ENCODE data around the gene SPRED2.

Gene SPRED2

GRCh38 chr2:65413106-65413505 lies 19.3 kb downstream of the SPRED2 start:
- DNase-seq: no peak

- no peak for DNase-seq
Observed at GRCh38 chr2:65411056-65411795, 21.2 kb downstream of the SPRED2 start.

- no peak for DNase-seq
Observed at GRCh38 chr2:65409045-65409444, 23.4 kb downstream of the SPRED2 start.

GRCh38 chr2:65407240-65407639 lies 25.2 kb downstream of the SPRED2 start:
- DNase-seq: no peak

GRCh38 chr2:65404988-65405697 lies 27.3 kb downstream of the SPRED2 start:
- no peak for DNase-seq

GRCh38 chr2:65403529-65403915 lies 28.9 kb downstream of the SPRED2 start:
- no peak for DNase-seq

- no peak for DNase-seq
Observed at GRCh38 chr2:65402780-65403528, 29.4 kb downstream of the SPRED2 start.

- no peak for DNase-seq
Observed at GRCh38 chr2:65402323-65402722, 30.1 kb downstream of the SPRED2 start.

- DNase-seq: no peak
Observed at GRCh38 chr2:65397122-65397521, 35.3 kb downstream of the SPRED2 start.

- no peak for DNase-seq
Observed at GRCh38 chr2:65396348-65397026, 35.9 kb downstream of the SPRED2 start.

GRCh38 chr2:65395621-65396347 lies 36.6 kb downstream of the SPRED2 start:
- DNase-seq: no peak

GRCh38 chr2:65393743-65394422 lies 38.5 kb downstream of the SPRED2 start:
- no peak for DNase-seq

- DNase-seq: no peak
Observed at GRCh38 chr2:65393046-65393445, 39.4 kb downstream of the SPRED2 start.

- no peak for DNase-seq
Observed at GRCh38 chr2:65392609-65393008, 39.8 kb downstream of the SPRED2 start.

- DNase-seq: no peak
Observed at GRCh38 chr2:65390134-65390533, 42.3 kb downstream of the SPRED2 start.

- DNase-seq: no peak
Observed at GRCh38 chr2:65389476-65389875, 42.9 kb downstream of the SPRED2 start.

- no peak for DNase-seq
Observed at GRCh38 chr2:65388596-65389390, 43.6 kb downstream of the SPRED2 start.

- no peak for DNase-seq
Observed at GRCh38 chr2:65388051-65388531, 44.3 kb downstream of the SPRED2 start.

- DNase-seq: no peak
Observed at GRCh38 chr2:65386989-65387388, 45.4 kb downstream of the SPRED2 start.

- DNase-seq: no peak
Observed at GRCh38 chr2:65386344-65386743, 46.1 kb downstream of the SPRED2 start.

Data from CD4-positive, alpha-beta T cell treated with Interleukin-6 for 4 hours (primary cell).